ENCODE measurements around the gene ADORA1.

ADORA1 gene

DNA sequence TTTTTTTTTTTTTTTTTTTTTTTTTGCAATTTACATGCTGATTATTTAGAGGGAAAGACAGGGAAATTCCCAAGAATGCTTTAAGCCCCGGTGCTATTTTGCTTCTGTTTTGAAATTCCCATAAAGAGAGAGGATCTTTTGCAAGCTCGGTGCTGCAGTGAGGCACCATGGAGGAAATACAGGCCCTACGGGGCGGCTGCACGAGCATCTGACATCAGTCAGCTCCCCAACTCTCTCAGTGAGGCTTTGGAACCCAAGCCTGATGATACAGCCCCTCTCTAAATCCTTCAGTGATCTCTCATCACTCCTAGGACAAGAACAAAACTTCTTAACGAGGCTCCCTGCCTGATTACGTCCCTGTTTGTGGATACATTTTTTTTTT lies 59.8 kb downstream of the ADORA1 start:
- Histone ChIP-seq H2AK5ac (ENCODE audit: low read length, severe bottlenecking) (no peak overlapping the region), H3K4me3 (ENCODE audit: insufficient read depth in 1 of 2, low read depth in 1 of 2, low read length in 2 of 2) (no peak overlapping the region), H3K4me2 (ENCODE audit: low read length, poor library complexity, severe bottlenecking) (no peak overlapping the region), H2BK15ac (ENCODE audit: low read depth, poor library complexity, severe bottlenecking) (no peak overlapping the region), H2AFZ (ENCODE audit: low read depth, low read length) (no peak overlapping the region), H2BK5ac (ENCODE audit: low read depth, low read length, poor library complexity, severe bottlenecking) (no peak overlapping the region), H3K14ac (ENCODE audit: low read length in 2 of 2) (no peak overlapping the region), H2BK120ac (ENCODE audit: low read depth, low read length) (no peak overlapping the region), H2BK12ac (ENCODE audit: low read length in 2 of 2) (no peak overlapping the region), H3K27me3 (ENCODE audit: control insufficient read depth in 1 of 2, insufficient read depth in 1 of 2, low read length in 2 of 2) (peaks cover 0 to 7% of the 10 kb centered on the region in 2 experiments), H3K27ac (ENCODE audit: low read length, poor library complexity, severe bottlenecking) (no peak overlapping the region), H4K91ac (ENCODE audit: low read length) (no peak overlapping the region), H3K9me3 (ENCODE audit: control insufficient read depth, low read length) (no peaks in the 10 kb centered on the region), H3K23ac (ENCODE audit: low read length in 2 of 2) (no peak overlapping the region), H4K8ac (ENCODE audit: low read length) (no peak overlapping the region), H3K18ac (ENCODE audit: low read depth in 1 of 2, low read length in 2 of 2) (no peak overlapping the region), H3K9ac (ENCODE audit: low read length) (peak overlapping the region; percentile 65), H3K4me1 (ENCODE audit: control insufficient read depth, insufficient read depth, low read depth, low read length) (peaks cover 3% of the 10 kb centered on the region), H3K4ac (ENCODE audit: low read depth in 1 of 2, low read length in 2 of 2) (no peak overlapping the region), H3K36me3 (ENCODE audit: control insufficient read depth in 1 of 2, insufficient read depth in 2 of 2, low read depth in 1 of 2, low read length in 2 of 2) (peaks cover 0 to 20% of the 10 kb centered on the region in 2 experiments), H3K79me1 (replicated peaks; ENCODE audit: low read length, poor library complexity, severe bottlenecking) (no peaks in the 10 kb centered on the region)
- DNase-seq, result peak; percentile 15
- WGBS, result 51% methylated on average over 5 of the region's 7 CpGs

DNA sequence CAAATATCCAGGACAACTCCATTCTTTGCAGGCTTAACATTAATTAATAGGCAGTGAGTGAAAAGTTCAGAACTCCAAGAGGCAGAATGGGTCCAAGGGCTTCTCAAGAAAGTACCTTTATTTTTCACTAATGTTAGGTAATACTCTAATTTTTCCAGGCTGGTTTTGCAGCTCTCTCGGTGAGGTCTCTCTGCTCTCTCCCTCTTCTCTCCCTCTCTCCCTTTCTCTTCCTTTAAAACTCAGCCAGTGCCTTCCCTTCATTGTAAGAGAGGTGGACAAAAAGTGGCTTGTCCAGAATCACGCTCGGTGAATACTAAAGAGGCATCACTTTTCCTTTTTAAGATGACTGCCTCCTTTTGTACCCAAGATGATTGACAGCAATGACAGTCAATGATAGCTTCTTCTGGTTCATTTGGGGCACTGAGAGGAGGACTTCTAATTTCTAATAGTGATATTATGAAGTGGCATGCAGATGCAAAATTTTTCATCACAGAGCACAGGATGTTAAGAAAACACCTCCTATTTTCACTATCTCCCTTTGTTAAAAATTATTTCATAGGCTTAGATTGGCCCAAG lies 60.3 kb downstream of the ADORA1 start:
- WGBS, result 90% methylated on average over 2 of the region's 3 CpGs
- Histone ChIP-seq H4K91ac (ENCODE audit: low read length) (no peak overlapping the region), H3K36me3 (ENCODE audit: control insufficient read depth in 1 of 2, insufficient read depth in 2 of 2, low read depth in 1 of 2, low read length in 2 of 2) (peaks cover 0 to 20% of the 10 kb centered on the region in 2 experiments), H3K23ac (ENCODE audit: low read length in 2 of 2) (no peak overlapping the region), H2BK12ac (ENCODE audit: low read length in 2 of 2) (no peak overlapping the region), H3K18ac (ENCODE audit: low read depth in 1 of 2, low read length in 2 of 2) (no peak overlapping the region), H3K9ac (ENCODE audit: low read length) (peak overlapping the region; percentile 65), H3K14ac (ENCODE audit: low read length in 2 of 2) (no peak overlapping the region), H2BK120ac (ENCODE audit: low read depth, low read length) (no peak overlapping the region), H3K27ac (ENCODE audit: low read length, poor library complexity, severe bottlenecking) (no peak overlapping the region), H2AK5ac (ENCODE audit: low read length, severe bottlenecking) (no peak overlapping the region), H3K9me3 (ENCODE audit: control insufficient read depth, low read length) (no peaks in the 10 kb centered on the region), H3K27me3 (ENCODE audit: control insufficient read depth in 1 of 2, insufficient read depth in 1 of 2, low read length in 2 of 2) (peaks cover 0 to 7% of the 10 kb centered on the region in 2 experiments), H2BK5ac (ENCODE audit: low read depth, low read length, poor library complexity, severe bottlenecking) (no peak overlapping the region), H3K79me1 (replicated peaks; ENCODE audit: low read length, poor library complexity, severe bottlenecking) (no peaks in the 10 kb centered on the region), H3K4me2 (ENCODE audit: low read length, poor library complexity, severe bottlenecking) (no peak overlapping the region), H3K4ac (ENCODE audit: low read depth in 1 of 2, low read length in 2 of 2) (no peak overlapping the region), H3K4me3 (ENCODE audit: insufficient read depth in 1 of 2, low read depth in 1 of 2, low read length in 2 of 2) (no peak overlapping the region), H2BK15ac (ENCODE audit: low read depth, poor library complexity, severe bottlenecking) (no peak overlapping the region), H2AFZ (ENCODE audit: low read depth, low read length) (no peak overlapping the region), H4K8ac (ENCODE audit: low read length) (no peak overlapping the region), H3K4me1 (ENCODE audit: control insufficient read depth, insufficient read depth, low read depth, low read length) (peaks cover 3% of the 10 kb centered on the region)
- no peak for DNase-seq

GRCh38 chr1:203188686-203189232 lies 61.2 kb downstream of the ADORA1 start:
- WGBS, result 93% methylated on average over 3 of the region's 4 CpGs
- H3K27ac ChIP-seq (ENCODE audit: low read length, poor library complexity, severe bottlenecking), result no peak overlapping the region

GRCh38 chr1:203189951-203190352 lies 62.4 kb downstream of the ADORA1 start:
- DNase-seq, result no peak
- peak overlapping the region in 1 of 2 experiments; percentile 38 for H2BK12ac ChIP-seq (ENCODE audit: low read length in 2 of 2)
- H3K36me3 ChIP-seq (ENCODE audit: control insufficient read depth in 1 of 2, insufficient read depth in 2 of 2, low read depth in 1 of 2, low read length in 2 of 2), result peaks cover 0 to 4% of the 10 kb centered on the region in 2 experiments
- no peak overlapping the region for H3K4me2 ChIP-seq (ENCODE audit: low read length, poor library complexity, severe bottlenecking)
- H3K4ac ChIP-seq (ENCODE audit: low read depth in 1 of 2, low read length in 2 of 2), result no peak overlapping the region
- H3K27ac ChIP-seq (ENCODE audit: low read length, poor library complexity, severe bottlenecking), result no peak overlapping the region
- no peak overlapping the region for H2BK15ac ChIP-seq (ENCODE audit: low read depth, poor library complexity, severe bottlenecking)
- no peak overlapping the region for H3K4me3 ChIP-seq (ENCODE audit: insufficient read depth in 1 of 2, low read depth in 1 of 2, low read length in 2 of 2)
- H3K23ac ChIP-seq (ENCODE audit: low read length in 2 of 2), result no peak overlapping the region
- H3K9me3 ChIP-seq (ENCODE audit: control insufficient read depth, low read length), result no peaks in the 10 kb centered on the region
- peak overlapping the region in 1 of 2 experiments; percentile 52 for H3K18ac ChIP-seq (ENCODE audit: low read depth in 1 of 2, low read length in 2 of 2)
- H4K8ac ChIP-seq (ENCODE audit: low read length), result no peak overlapping the region
- H3K14ac ChIP-seq (ENCODE audit: low read length in 2 of 2), result no peak overlapping the region
- 77% methylated on average over 7 of the region's 7 CpGs for WGBS
- no peaks in the 10 kb centered on the region for H3K79me1 ChIP-seq (replicated peaks; ENCODE audit: low read length, poor library complexity, severe bottlenecking)
- no peak overlapping the region for H2BK5ac ChIP-seq (ENCODE audit: low read depth, low read length, poor library complexity, severe bottlenecking)
- H2BK120ac ChIP-seq (ENCODE audit: low read depth, low read length), result no peak overlapping the region
- H2AK5ac ChIP-seq (ENCODE audit: low read length, severe bottlenecking), result no peak overlapping the region
- no peak overlapping the region for H4K91ac ChIP-seq (ENCODE audit: low read length)
- H3K9ac ChIP-seq (ENCODE audit: low read length), result peak overlapping the region; percentile 19
- H3K4me1 ChIP-seq (ENCODE audit: control insufficient read depth, insufficient read depth, low read depth, low read length), result peaks cover 3% of the 10 kb centered on the region
- H3K27me3 ChIP-seq (ENCODE audit: control insufficient read depth in 1 of 2, insufficient read depth in 1 of 2, low read length in 2 of 2), result peaks cover 0 to 7% of the 10 kb centered on the region in 2 experiments
- no peak overlapping the region for H2AFZ ChIP-seq (ENCODE audit: low read depth, low read length)

More at GRCh38 chr1:203188686-203189232, 61.2 kb downstream of the ADORA1 start:
- no peak for DNase-seq
- no peak overlapping the region for H3K9ac ChIP-seq (ENCODE audit: low read length)
- H2BK15ac ChIP-seq (ENCODE audit: low read depth, poor library complexity, severe bottlenecking), result no peak overlapping the region
- H2AFZ ChIP-seq (ENCODE audit: low read depth, low read length), result no peak overlapping the region
- H3K4me3 ChIP-seq (ENCODE audit: insufficient read depth in 1 of 2, low read depth in 1 of 2, low read length in 2 of 2), result no peak overlapping the region
- H3K36me3 ChIP-seq (ENCODE audit: control insufficient read depth in 1 of 2, insufficient read depth in 2 of 2, low read depth in 1 of 2, low read length in 2 of 2), result peaks cover 0 to 13% of the 10 kb centered on the region in 2 experiments
- no peaks in the 10 kb centered on the region for H3K9me3 ChIP-seq (ENCODE audit: control insufficient read depth, low read length)
- no peak overlapping the region for H3K23ac ChIP-seq (ENCODE audit: low read length in 2 of 2)
- no peak overlapping the region for H4K8ac ChIP-seq (ENCODE audit: low read length)
- no peak overlapping the region for H2AK5ac ChIP-seq (ENCODE audit: low read length, severe bottlenecking)
- no peak overlapping the region for H3K14ac ChIP-seq (ENCODE audit: low read length in 2 of 2)
- no peak overlapping the region for H2BK12ac ChIP-seq (ENCODE audit: low read length in 2 of 2)
- no peak overlapping the region for H2BK5ac ChIP-seq (ENCODE audit: low read depth, low read length, poor library complexity, severe bottlenecking)
- H3K4ac ChIP-seq (ENCODE audit: low read depth in 1 of 2, low read length in 2 of 2), result no peak overlapping the region
- H3K27me3 ChIP-seq (ENCODE audit: control insufficient read depth in 1 of 2, insufficient read depth in 1 of 2, low read length in 2 of 2), result peaks cover 0 to 7% of the 10 kb centered on the region in 2 experiments
- no peaks in the 10 kb centered on the region for H3K79me1 ChIP-seq (replicated peaks; ENCODE audit: low read length, poor library complexity, severe bottlenecking)
- H2BK120ac ChIP-seq (ENCODE audit: low read depth, low read length), result no peak overlapping the region
- H3K4me1 ChIP-seq (ENCODE audit: control insufficient read depth, insufficient read depth, low read depth, low read length), result peaks cover 3% of the 10 kb centered on the region
- no peak overlapping the region for H3K18ac ChIP-seq (ENCODE audit: low read depth in 1 of 2, low read length in 2 of 2)
- H3K4me2 ChIP-seq (ENCODE audit: low read length, poor library complexity, severe bottlenecking), result no peak overlapping the region
- no peak overlapping the region for H4K91ac ChIP-seq (ENCODE audit: low read length)
